Epithelial cell of esophagus (primary cell): ENCODE measurements around the gene GAPVD1.
A peak's percentile ranks its signal among the peaks of the same experiment; 100 is the strongest.

Source experiments
- DNase-seq: peaks from one replicate; pipeline ENCODE4 v3.0.0; 2010; ENCODE audit warnings: low read depth
- H3K4me3 ChIP-seq: 2 replicates; pipeline ENCODE4 v1.5.1; 2011; ENCODE audit warnings: mild to moderate bottlenecking, low read length, control low read depth
- CTCF ChIP-seq: IDR thresholded peaks from 2 replicates; pipeline ENCODE4 v1.5.1; 2011; ENCODE audit warnings: low read depth, mild to moderate bottlenecking, low read length, control low read depth, inconsistent platforms; ENCODE audit not compliant: insufficient read depth; ENCODE audit errors: missing control alignments

Gene GAPVD1

GRCh38 chr9:125359011-125359410 is 97.4 kb downstream of the GAPVD1 start:
- no peak for TF ChIP-seq CTCF
- DNase-seq = no peak
- no peak overlapping the region for H3K4me3 ChIP-seq

GRCh38 chr9:125360601-125361000 is 99.0 kb downstream of the GAPVD1 start:
- DNase-seq = no peak
- H3K4me3 ChIP-seq = no peak overlapping the region
- TF ChIP-seq CTCF = no peak

- H3K4me3 ChIP-seq = no peak overlapping the region
- peak; percentile 24 for DNase-seq
- TF ChIP-seq CTCF = peak; percentile 28
These were observed 100.4 kb downstream of the GAPVD1 start for GRCh38 chr9:125361837-125362531.

- no peak for DNase-seq
- TF ChIP-seq CTCF = no peak
These were observed 105.0 kb downstream of the GAPVD1 start for GRCh38 chr9:125366676-125367075.

GRCh38 chr9:125370786-125371185 is 109.2 kb downstream of the GAPVD1 start:
- H3K4me3 ChIP-seq = no peak overlapping the region
- no peak for TF ChIP-seq CTCF
- no peak for DNase-seq

More at GRCh38 chr9:125366676-125367075, 105.0 kb downstream of the GAPVD1 start:
- H3K4me3 ChIP-seq = no peak overlapping the region

GRCh38 chr9:125372441-125373226 is 111.0 kb downstream of the GAPVD1 start:
- no peak for TF ChIP-seq CTCF

More at GRCh38 chr9:125372441-125373226, 111.0 kb downstream of the GAPVD1 start:
- no peak overlapping the region for H3K4me3 ChIP-seq
- DNase-seq = no peak
